PFSK-1 (cell line): ENCODE data around the gene DNM1L.

Experiments
- POLR2AphosphoS5 ChIP-seq: IDR thresholded peaks from 2 replicates; pipeline ENCODE4 v1.6.1; 2012; ENCODE audit warnings: low read depth, mild to moderate bottlenecking, control low read depth, low read length, moderate library complexity
- REST ChIP-seq, 2 experiments: IDR thresholded peaks; 2 replicates each; pipeline versions ENCODE4 v1.6.1 to v1.8.0; 2011 to 2012; ENCODE audit warnings: low read depth in 2 of 2, low read length in 2 of 2, control low read depth in 1 of 2, inconsistent platforms in 1 of 2, mild to moderate bottlenecking in 1 of 2, moderate library complexity in 1 of 2; ENCODE audit not compliant: insufficient read depth in 1 of 2
- SIN3A ChIP-seq: IDR thresholded peaks from 2 replicates; pipeline ENCODE4 v1.6.1; 2012; ENCODE audit warnings: mild to moderate bottlenecking, low read length, moderate library complexity, borderline replicate concordance; ENCODE audit not compliant: insufficient read depth
- TAF1 ChIP-seq: IDR thresholded peaks from 2 replicates; pipeline ENCODE4 v1.6.1; 2012; ENCODE audit warnings: low read length, control low read depth, borderline replicate concordance; ENCODE audit not compliant: insufficient read depth

DNA sequence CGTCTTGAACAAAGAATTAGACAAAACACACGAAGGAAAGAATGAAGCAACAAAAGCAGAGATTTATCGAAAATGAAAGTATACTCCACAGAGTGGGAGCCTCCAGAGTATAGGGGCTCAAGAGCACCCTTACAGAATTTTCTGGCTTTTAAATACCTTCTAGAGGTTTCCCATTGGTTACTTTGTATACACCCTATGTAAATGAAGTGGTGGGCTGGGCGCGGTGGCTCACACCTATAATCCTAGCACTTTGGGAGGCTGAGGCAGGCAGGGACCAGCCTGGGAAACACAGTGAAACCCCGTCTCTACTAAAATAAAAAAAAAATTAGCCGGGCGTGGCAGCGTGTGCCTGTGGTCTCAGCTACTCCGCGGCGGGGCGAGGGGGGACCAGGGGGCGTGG is 13.1 kb upstream of the DNM1L start:
- no peak for TF ChIP-seq POLR2AphosphoS5
- TF ChIP-seq TAF1, result no peak
- TF ChIP-seq SIN3A, result no peak
- no peak for TF ChIP-seq REST (IDR thresholded peaks at IDR 0.05; ENCODE audit: insufficient read depth in 1 of 2, low read depth in 2 of 2, low read length in 2 of 2)
